ENCODE results near the gene DNAJB8. TPM values are rescaled to one million over a fixed set of nuclear protein-coding genes. Genes with fewer than 3 reads are reported as not detected.

The DNAJB8 gene
- total RNA-seq, 3 donors from 2014 or later (not counting 1 experiment from before 2014, with no cell fraction given), result not detected

- H3K4me1 ChIP-seq (ENCODE audit: control insufficient read depth, insufficient read depth, low read length), result no peaks in the 10 kb centered on the region
- no peak overlapping the region for H3K27ac ChIP-seq (ENCODE audit: low read length)
- WGBS (ENCODE audit: insufficient coverage), result 83% methylated on average over 3 of the region's 3 CpGs
- H3K9me3 ChIP-seq (ENCODE audit: control insufficient read depth, insufficient read depth, low read length), result no peaks in the 10 kb centered on the region
- no peaks in the 10 kb centered on the region for H3K36me3 Mint-ChIP-seq
- H3K9me3 Mint-ChIP-seq, result no peaks in the 10 kb centered on the region
- H3K4me1 Mint-ChIP-seq, result peaks cover 0 to 5% of the 10 kb centered on the region in 2 donors
- no peak overlapping the region for H3K4me3 ChIP-seq (ENCODE audit: low read length)
- no peak for TF ChIP-seq CTCF (IDR thresholded peaks at IDR 0.05)
- H3K27me3 Mint-ChIP-seq (ENCODE audit: low read depth in 2 of 2), result peaks cover 11 to 35% of the 10 kb centered on the region in 2 donors
- H3K36me3 ChIP-seq (ENCODE audit: control insufficient read depth, insufficient read depth, low read length), result no peaks in the 10 kb centered on the region
- H3K27ac Mint-ChIP-seq, result no peak overlapping the region
- DNase-seq (no peak), ATAC-seq (no peak)
- H3K27me3 ChIP-seq (ENCODE audit: control insufficient read depth, insufficient read depth, low read length), result no peaks in the 10 kb centered on the region
- no peak overlapping the region for H3K4me3 Mint-ChIP-seq
- intact Hi-C loops (cut with micrococcal nuclease), result no loop called here
Measured at GRCh38 chr3:128439226-128439625, 27.5 kb downstream of the DNAJB8 start.

GRCh38 chr3:128438488-128439072 lies 28.1 kb downstream of the DNAJB8 start:
- Histone ChIP-seq H3K4me1 (ENCODE audit: control insufficient read depth, insufficient read depth, low read length) (no peaks in the 10 kb centered on the region), H3K4me3 (ENCODE audit: low read length) (no peak overlapping the region), H3K27ac (ENCODE audit: low read length) (no peak overlapping the region), H3K27me3 (ENCODE audit: control insufficient read depth, insufficient read depth, low read length) (no peaks in the 10 kb centered on the region), H3K36me3 (ENCODE audit: control insufficient read depth, insufficient read depth, low read length) (no peaks in the 10 kb centered on the region), H3K9me3 (ENCODE audit: control insufficient read depth, insufficient read depth, low read length) (no peaks in the 10 kb centered on the region)
- Mint-ChIP-seq H3K27ac (no peak overlapping the region), H3K36me3 (no peaks in the 10 kb centered on the region), H3K4me3 (no peak overlapping the region), H3K9me3 (no peaks in the 10 kb centered on the region), H3K4me1 (peaks cover 0 to 2% of the 10 kb centered on the region in 2 donors), H3K27me3 (ENCODE audit: low read depth in 2 of 2) (peaks cover 15 to 35% of the 10 kb centered on the region in 2 donors)
- ATAC-seq (no peak), DNase-seq (no peak)
- WGBS (ENCODE audit: insufficient coverage), result 82% methylated on average over 6 of the region's 6 CpGs
- intact Hi-C loops (cut with micrococcal nuclease), result no loop called here
- TF ChIP-seq CTCF (IDR thresholded peaks at IDR 0.05), result no peak

GRCh38 chr3:128436214-128436613 lies 30.5 kb downstream of the DNAJB8 start:
- peaks cover 25 to 36% of the 10 kb centered on the region in 2 donors for H3K27me3 Mint-ChIP-seq (ENCODE audit: low read depth in 2 of 2)
- DNase-seq, result no peak
- Histone ChIP-seq H3K9me3 (ENCODE audit: control insufficient read depth, insufficient read depth, low read length) (no peaks in the 10 kb centered on the region), H3K36me3 (ENCODE audit: control insufficient read depth, insufficient read depth, low read length) (no peaks in the 10 kb centered on the region), H3K4me3 (ENCODE audit: low read length) (no peak overlapping the region), H3K4me1 (ENCODE audit: control insufficient read depth, insufficient read depth, low read length) (no peaks in the 10 kb centered on the region), H3K27ac (ENCODE audit: low read length) (no peak overlapping the region), H3K27me3 (ENCODE audit: control insufficient read depth, insufficient read depth, low read length) (peaks cover 3% of the 10 kb centered on the region)
- H3K4me3 Mint-ChIP-seq, result no peak overlapping the region
- WGBS (ENCODE audit: insufficient coverage), result 94% methylated on average over 3 of the region's 3 CpGs
- no peaks in the 10 kb centered on the region for H3K9me3 Mint-ChIP-seq
- H3K36me3 Mint-ChIP-seq, result no peaks in the 10 kb centered on the region
- no peak for TF ChIP-seq CTCF (IDR thresholded peaks at IDR 0.05)
- intact Hi-C loops (cut with micrococcal nuclease), result no loop called here
- no peak for ATAC-seq
- peaks cover 0 to 9% of the 10 kb centered on the region in 2 donors for H3K4me1 Mint-ChIP-seq
- no peak overlapping the region for H3K27ac Mint-ChIP-seq

GRCh38 chr3:128435561-128435960 lies 31.1 kb downstream of the DNAJB8 start:
- ATAC-seq, result no peak
- H3K9me3 ChIP-seq (ENCODE audit: control insufficient read depth, insufficient read depth, low read length), result no peaks in the 10 kb centered on the region
- intact Hi-C loops (cut with micrococcal nuclease), result no loop called here
- H3K27ac ChIP-seq (ENCODE audit: low read length), result no peak overlapping the region
- H3K27me3 Mint-ChIP-seq (ENCODE audit: low read depth in 2 of 2), result peaks cover 27 to 42% of the 10 kb centered on the region in 2 donors
- no peak for TF ChIP-seq CTCF (IDR thresholded peaks at IDR 0.05)
- no peak overlapping the region for H3K4me3 Mint-ChIP-seq
- peaks cover 0 to 9% of the 10 kb centered on the region in 2 donors for H3K4me1 Mint-ChIP-seq
- H3K4me1 ChIP-seq (ENCODE audit: control insufficient read depth, insufficient read depth, low read length), result no peaks in the 10 kb centered on the region
- DNase-seq, result no peak
- no peaks in the 10 kb centered on the region for H3K36me3 ChIP-seq (ENCODE audit: control insufficient read depth, insufficient read depth, low read length)
- H3K27ac Mint-ChIP-seq, result no peak overlapping the region
- H3K27me3 ChIP-seq (ENCODE audit: control insufficient read depth, insufficient read depth, low read length), result peaks cover 3% of the 10 kb centered on the region
- no peaks in the 10 kb centered on the region for H3K9me3 Mint-ChIP-seq
- 88% methylated on average over 5 of the region's 5 CpGs for WGBS (ENCODE audit: insufficient coverage)
- H3K4me3 ChIP-seq (ENCODE audit: low read length), result no peak overlapping the region
- H3K36me3 Mint-ChIP-seq, result no peaks in the 10 kb centered on the region

Data from natural killer cell (primary cell).